IMR-90 (cell line): ENCODE measurements around the gene MGAT4C. TPM values are rescaled to one million over a fixed set of nuclear protein-coding genes. Genes with fewer than 3 reads are reported as not detected.

ENCODE experiments used
- ATAC-seq: fragments of 200-7000 bp; cut with Tn5 transposase; 2 replicates; pipeline ENCODE4 v1.9.1; 2020; ENCODE audit warnings: low read depth, mild to moderate bottlenecking, moderate library complexity
- BruUV-seq: library from RNA; stranded (reverse); fragments of 400-500 nt; replicated peaks from 2 replicates; lab custom pipeline; 2021; lab: Mats Ljungman, UMichigan
- CTCF ChIA-PET: fragments of 300-600 bp; formaldehyde crosslinking; extraction: SDS; loops from one replicate; lab custom pipeline; 2021; ENCODE audit warnings: antibody characterized with exemption; lab: Yijun Ruan, JAX
- POLR2A ChIA-PET: fragments of 300-600 bp; sonication (Branson Sonifier 250); formaldehyde crosslinking; loops from one replicate; lab custom pipeline; 2022; ENCODE audit warnings: antibody characterized with exemption; ENCODE audit not compliant: unreplicated experiment; lab: Charles Lee
- DNase-seq: peaks from one replicate; pipeline ENCODE4 v3.0.0; 2013
- H2AFZ ChIP-seq: replicated peaks from 2 replicates; pipeline ENCODE3; 2013; ENCODE audit warnings: low read length, mild to moderate bottlenecking; ENCODE audit not compliant: poor library complexity
- H2AK5ac ChIP-seq: 2 replicates; pipeline ENCODE4 v1.6.1; 2013; ENCODE audit warnings: low read depth, low read length, inconsistent platforms
- H2AK9ac ChIP-seq: replicated peaks from 2 replicates; pipeline ENCODE3; 2013; ENCODE audit warnings: mild to moderate bottlenecking, low read depth, low read length, moderate library complexity; ENCODE audit not compliant: poor library complexity
- H2BK120ac ChIP-seq: 2 replicates; pipeline ENCODE4 v1.6.1; 2013; ENCODE audit warnings: low read depth, low read length, inconsistent platforms
- H2BK15ac ChIP-seq: 3 replicates; pipeline ENCODE4 v1.6.1; 2013; ENCODE audit warnings: low read depth, low read length, inconsistent platforms
- H2BK20ac ChIP-seq: 2 replicates; pipeline ENCODE4 v1.6.1; 2013; ENCODE audit warnings: low read depth, mild to moderate bottlenecking, inconsistent platforms, low read length, moderate library complexity
- H2BK5ac ChIP-seq: 2 replicates; pipeline ENCODE4 v1.6.1; 2013; ENCODE audit warnings: mild to moderate bottlenecking, low read depth, low read length, inconsistent platforms; ENCODE audit not compliant: poor library complexity, severe bottlenecking
- H3K14ac ChIP-seq: replicated peaks from 2 replicates; pipeline ENCODE4 v1.6.1; 2013; ENCODE audit warnings: low read depth, low read length, inconsistent platforms
- H3K18ac ChIP-seq: 2 replicates; pipeline ENCODE4 v1.6.1; 2013; ENCODE audit warnings: low read depth, low read length, control low read depth
- H3K23ac ChIP-seq: 2 replicates; pipeline ENCODE4 v1.6.1; 2013; ENCODE audit warnings: low read depth, low read length, inconsistent platforms
- H3K27ac ChIP-seq: 2 replicates; pipeline ENCODE4 v1.5.1; 2013; ENCODE audit warnings: mild to moderate bottlenecking, control low read depth, low read length; ENCODE audit not compliant: insufficient read depth
- H3K27me3 ChIP-seq: 2 replicates; pipeline ENCODE4 v1.6.1; 2013; ENCODE audit warnings: low read length; ENCODE audit not compliant: control insufficient read depth, insufficient read depth
- H3K36me3 ChIP-seq: 2 replicates; pipeline ENCODE4 v1.6.1; 2013; ENCODE audit warnings: low read length, mixed read lengths; ENCODE audit not compliant: control insufficient read depth, insufficient read depth
- H3K4ac ChIP-seq: 2 replicates; pipeline ENCODE4 v1.6.1; 2013; ENCODE audit warnings: low read depth, low read length, inconsistent platforms
- H3K4me1 ChIP-seq: 2 replicates; pipeline ENCODE4 v1.6.1; 2013; ENCODE audit warnings: low read length, mixed read lengths; ENCODE audit not compliant: control insufficient read depth, insufficient read depth
- H3K4me2 ChIP-seq: 2 replicates; pipeline ENCODE4 v1.6.1; 2013; ENCODE audit warnings: low read depth, mild to moderate bottlenecking, control low read depth, low read length, moderate library complexity
- H3K4me3 ChIP-seq: 2 replicates; pipeline ENCODE4 v1.5.1; 2013; ENCODE audit warnings: low read depth, mild to moderate bottlenecking, control low read depth, low read length, moderate library complexity; ENCODE audit not compliant: insufficient read depth
- H3K56ac ChIP-seq: 2 replicates; pipeline ENCODE4 v1.6.1; 2013; ENCODE audit warnings: low read length, inconsistent platforms; ENCODE audit not compliant: insufficient read depth; ENCODE audit errors: extremely low read depth
- H3K79me1 ChIP-seq, 2 experiments: 2 replicates each; pipeline ENCODE4 v1.6.1; 2013; ENCODE audit warnings: low read length in 2 of 2, inconsistent platforms in 1 of 2, low read depth in 1 of 2
- H3K9ac ChIP-seq: 2 replicates; pipeline ENCODE4 v1.6.1; 2013; ENCODE audit warnings: low read depth, low read length, control low read depth
- H3K9me1 ChIP-seq: 2 replicates; pipeline ENCODE4 v1.6.1; 2013; ENCODE audit warnings: low read length, inconsistent platforms; ENCODE audit not compliant: insufficient read depth
- H3K9me3 ChIP-seq: 2 replicates; pipeline ENCODE4 v1.6.1; 2013; ENCODE audit warnings: low read length; ENCODE audit not compliant: control insufficient read depth, insufficient read depth
- H4K20me1 ChIP-seq: 2 replicates; pipeline ENCODE4 v1.6.1; 2013; ENCODE audit warnings: low read length, inconsistent platforms; ENCODE audit not compliant: insufficient read depth
- H4K5ac ChIP-seq: 2 replicates; pipeline ENCODE4 v1.6.1; 2013; ENCODE audit warnings: mild to moderate bottlenecking, low read depth, low read length, control low read depth
- H4K8ac ChIP-seq, 2 experiments: 2 replicates each; pipeline ENCODE4 v1.6.1; 2013; ENCODE audit warnings: low read depth in 2 of 2, low read length in 2 of 2, control low read depth in 1 of 2, inconsistent platforms in 1 of 2
- H4K91ac ChIP-seq: 2 replicates; pipeline ENCODE4 v1.6.1; 2013; ENCODE audit warnings: low read depth, low read length, inconsistent platforms; ENCODE audit not compliant: insufficient read depth
- BHLHE40 ChIP-seq: fragments of 150-350 bp; IDR thresholded peaks from 2 replicates; pipeline ENCODE4 v1.6.1; 2016; ENCODE audit warnings: mild to moderate bottlenecking, low read depth, low read length
- CEBPB ChIP-seq: IDR thresholded peaks from 2 replicates; pipeline ENCODE4 v1.6.1; 2012; ENCODE audit warnings: low read depth, low read length, improper control_type of control experiment
- CHD1 ChIP-seq: IDR thresholded peaks from 2 replicates; pipeline ENCODE4 v1.6.1; 2012; ENCODE audit warnings: low read depth, low read length, improper control_type of control experiment
- CTCF ChIP-seq: conservative IDR thresholded peaks from 2 replicates; pipeline ENCODE4 v1.5.1; 2012; ENCODE audit warnings: mild to moderate bottlenecking, low read depth, low read length, improper control_type of control experiment
- ELK1 ChIP-seq: fragments of 150-350 bp; IDR thresholded peaks from 2 replicates; pipeline ENCODE4 v1.6.1; 2016; ENCODE audit warnings: low read depth, mild to moderate bottlenecking, low read length, moderate library complexity, borderline replicate concordance
- FOS ChIP-seq: fragments of 150-350 bp; IDR thresholded peaks from 2 replicates; pipeline ENCODE4 v1.6.1; 2016; ENCODE audit warnings: low read depth, low read length
- MAFK ChIP-seq: IDR thresholded peaks from 2 replicates; pipeline ENCODE4 v1.6.1; 2012; ENCODE audit warnings: low read depth, low read length, improper control_type of control experiment
- MAZ ChIP-seq: IDR thresholded peaks from 2 replicates; pipeline ENCODE4 v1.6.1; 2012; ENCODE audit warnings: low read depth, mild to moderate bottlenecking, low read length, improper control_type of control experiment, moderate library complexity, borderline replicate concordance
- MXI1 ChIP-seq: IDR thresholded peaks from 2 replicates; pipeline ENCODE4 v1.6.1; 2012; ENCODE audit warnings: low read depth, mild to moderate bottlenecking, low read length, moderate library complexity, borderline replicate concordance
- NFE2L2 ChIP-seq: fragments of 150-350 bp; IDR thresholded peaks from 2 replicates; pipeline ENCODE4 v1.6.1; 2016; ENCODE audit warnings: low read depth, mild to moderate bottlenecking, low read length
- POLR2A ChIP-seq: IDR thresholded peaks from 2 replicates; pipeline ENCODE4 v1.6.1; 2012; ENCODE audit warnings: mild to moderate bottlenecking, low read depth, low read length
- RAD21 ChIP-seq: IDR thresholded peaks from 2 replicates; pipeline ENCODE4 v1.6.1; 2012; ENCODE audit warnings: low read length, improper control_type of control experiment
- RCOR1 ChIP-seq: IDR thresholded peaks from 2 replicates; pipeline ENCODE4 v1.6.1; 2012; ENCODE audit warnings: mild to moderate bottlenecking, low read length, improper control_type of control experiment; ENCODE audit not compliant: insufficient replicate concordance
- RFX5 ChIP-seq: IDR thresholded peaks from 2 replicates; pipeline ENCODE4 v1.8.0; 2012; ENCODE audit warnings: low read depth, mild to moderate bottlenecking, low read length, moderate library complexity
- SMC3 ChIP-seq: fragments of 150-350 bp; IDR thresholded peaks from 2 replicates; pipeline ENCODE4 v1.6.1; 2016; ENCODE audit warnings: low read depth, mild to moderate bottlenecking, antibody characterized with exemption, low read length, moderate library complexity
- USF2 ChIP-seq: fragments of 150-350 bp; IDR thresholded peaks from 2 replicates; pipeline ENCODE4 v1.6.1; 2017; ENCODE audit warnings: mild to moderate bottlenecking, antibody characterized with exemption, low read length, low read depth
- WGBS, 2 experiments: methylation state at CpG; one replicate each; pipeline versions ENCODE4 v1.1.5 to v1.1.7; 2013; ENCODE audit warnings: missing lambda C conversion rate in 2 of 2; ENCODE audit not compliant: insufficient read length in 1 of 2; ENCODE audit errors: extremely low coverage in 2 of 2; 5-methylcytosine and 5-hydroxymethylcytosine counted together
- dilution Hi-C: fragments of 300-500 bp; cut with HindIII; formaldehyde crosslinking; loops from one replicate; pipeline ENCODE4 v1.14.3; 2018; ENCODE audit warnings: low sequenced_read_pairs; ENCODE audit not compliant: unreplicated experiment
- in situ Hi-C: fragments of 300-500 bp; cut with MboI; formaldehyde crosslinking; loops from 3 replicates; pipeline ENCODE4 v1.14.3; 2019; ENCODE audit warnings: low sequenced_read_pairs, inconsistent platforms, mixed read lengths
- intact Hi-C: fragments of 100-400 bp; cut with micrococcal nuclease; formaldehyde crosslinking; loops from 2 replicates; pipeline ENCODE4 v1.10.0; 2022
- polyA plus RNA-seq, 3 experiments: library from polyadenylated mRNA; depleted of rRNA; stranded (reverse); fragments of >200 nt; gene quantifications; 2 replicates each; pipeline ENCODE4 v1.2.3, GENCODE V29; 2012; ENCODE audit warnings: low replicate concordance in 1 of 3
- total RNA-seq: library from RNA; depleted of rRNA; stranded (reverse); fragments of >200 nt; gene quantifications from 2 replicates; pipeline ENCODE4 v1.2.3, GENCODE V29; 2012

Gene MGAT4C
- total and polyA plus RNA-seq, 2 of the 4 experiments (the other 2 are of a cell fraction): not detected

- Histone ChIP-seq H2BK5ac (no peak overlapping the region), H3K9me3 (no peaks in the 10 kb centered on the region), H3K18ac (no peak overlapping the region), H3K27ac (no peak overlapping the region), H3K79me1 (no peaks in the 10 kb centered on the region), H3K4me3 (no peak overlapping the region), H3K4me1 (no peaks in the 10 kb centered on the region), H2BK15ac (no peak overlapping the region), H3K36me3 (no peaks in the 10 kb centered on the region), H2AK9ac (no peak overlapping the region), H4K91ac (no peak overlapping the region), H3K23ac (no peak overlapping the region), H3K9ac (no peak overlapping the region), H3K4me2 (no peak overlapping the region), H3K4ac (no peak overlapping the region), H3K27me3 (no peaks in the 10 kb centered on the region), H2BK120ac (no peak overlapping the region), H2AFZ (no peak overlapping the region), H4K5ac (no peak overlapping the region), H4K20me1 (no peaks in the 10 kb centered on the region), H3K56ac (no peak overlapping the region), H4K8ac (no peak overlapping the region), H2BK20ac (no peak overlapping the region), H3K9me1 (no peaks in the 10 kb centered on the region), H3K14ac (no peak overlapping the region), H2AK5ac (no peak overlapping the region)
- no peak for TF ChIP-seq RCOR1
- no peak for TF ChIP-seq CHD1
- TF ChIP-seq ELK1: no peak
- TF ChIP-seq USF2: no peak
- no peak for TF ChIP-seq POLR2A
- TF ChIP-seq MAFK: no peak
- no peak for TF ChIP-seq CTCF
- no peak for TF ChIP-seq MXI1
- no peak for TF ChIP-seq RAD21
- no peak for TF ChIP-seq RFX5
- TF ChIP-seq NFE2L2: no peak
- TF ChIP-seq MAZ: no peak
- no peak for TF ChIP-seq BHLHE40
- no peak for TF ChIP-seq CEBPB
- TF ChIP-seq SMC3: no peak
- TF ChIP-seq FOS: no peak
- ChIA-PET POLR2A (no interaction called here), CTCF (no interaction called here)
- peak; percentile 4 for DNase-seq
- intact Hi-C loops: no loop called here
- dilution Hi-C loops: no loop called here
- in situ Hi-C loops: no loop called here
- no TSS peak for BruUV-seq
- ATAC-seq: no peak
- no CpG with 5 or more reads among the region's 1 CpG for WGBS, 2 experiments
Measured at GRCh38 chr12:86117711-86118110, 138.5 kb downstream of the MGAT4C start.
